GM23338 (cell line): Measurements from ENCODE around the gene ERVK3-1. TPM values are rescaled to one million over a fixed set of nuclear protein-coding genes. Genes with fewer than 3 reads are reported as not detected.

Experiments
- ATAC-seq: fragments of 200-7000 bp; cut with Tn5 transposase; 3 replicates; pipeline ENCODE4 v1.9.1; 2020
- DNase-seq: peaks from one replicate; pipeline ENCODE4 v3.0.0-alpha.2; 2015; ENCODE audit warnings: low spot score
- H2AFZ ChIP-seq: fragments of 200-600 bp; sonication (generic); 2 replicates; pipeline ENCODE4 v1.8.0; 2016; ENCODE audit warnings: antibody characterized with exemption, mild to moderate bottlenecking, moderate library complexity
- H3F3A ChIP-seq: fragments of 200-600 bp; sonication (generic); replicated peaks from 2 replicates; pipeline ENCODE4 v1.8.0; 2017; ENCODE audit warnings: antibody characterized with exemption, mixed run types, low read depth
- H3K27ac ChIP-seq: fragments of 200-600 bp; sonication (generic); 2 replicates; pipeline ENCODE4 v1.6.1; 2016; ENCODE audit warnings: low read depth
- H3K27me3 ChIP-seq: fragments of 200-600 bp; sonication (generic); 2 replicates; pipeline ENCODE4 v1.8.0; 2016; ENCODE audit warnings: mild to moderate bottlenecking, mixed run types, moderate library complexity; ENCODE audit not compliant: insufficient read depth
- H3K36me3 ChIP-seq: fragments of 200-600 bp; sonication (generic); 2 replicates; pipeline ENCODE4 v1.8.0; 2016; ENCODE audit warnings: mild to moderate bottlenecking; ENCODE audit not compliant: insufficient read depth
- H3K4me1 ChIP-seq: fragments of 200-600 bp; sonication (generic); 2 replicates; pipeline ENCODE4 v1.8.0; 2016; ENCODE audit warnings: mild to moderate bottlenecking, moderate library complexity; ENCODE audit not compliant: insufficient read depth
- H3K4me2 ChIP-seq: fragments of 200-600 bp; sonication (generic); 2 replicates; pipeline ENCODE4 v1.7.1; 2017; ENCODE audit warnings: mixed run types
- H3K4me3 ChIP-seq: fragments of 200-600 bp; sonication (generic); 2 replicates; pipeline ENCODE4 v1.6.1; 2016; ENCODE audit warnings: mixed run types
- H3K79me2 ChIP-seq: fragments of 200-600 bp; sonication (generic); replicated peaks from 2 replicates; pipeline ENCODE4 v1.8.0; 2017; ENCODE audit warnings: mild to moderate bottlenecking; ENCODE audit not compliant: insufficient read depth
- H3K9me2 ChIP-seq: fragments of 200-600 bp; sonication (generic); 2 replicates; pipeline ENCODE4 v1.8.0; 2017; ENCODE audit not compliant: insufficient read depth
- H4K20me1 ChIP-seq: fragments of 200-600 bp; sonication (generic); replicated peaks from 2 replicates; pipeline ENCODE4 v1.8.0; 2017; ENCODE audit warnings: mild to moderate bottlenecking; ENCODE audit not compliant: insufficient read depth
- H3K27ac Mint-ChIP-seq: 2 replicates; pipeline ENCODE4 v1.8.0; 2020; ENCODE audit warnings: inconsistent platforms, mild to moderate bottlenecking, moderate library complexity, mixed read lengths
- H3K27me3 Mint-ChIP-seq: 3 replicates; pipeline ENCODE4 v1.8.0; 2022; ENCODE audit warnings: low read depth, mild to moderate bottlenecking, moderate library complexity, mixed read lengths, inconsistent platforms; ENCODE audit not compliant: insufficient read depth, poor library complexity
- H3K36me3 Mint-ChIP-seq: 3 replicates; pipeline ENCODE4 v1.8.0; 2021; ENCODE audit warnings: low read depth, mild to moderate bottlenecking, inconsistent platforms, moderate library complexity, mixed read lengths
- H3K4me1 Mint-ChIP-seq: 3 replicates; pipeline ENCODE4 v1.8.0; 2020; ENCODE audit warnings: mild to moderate bottlenecking, inconsistent platforms, mixed read lengths
- H3K4me3 Mint-ChIP-seq: 3 replicates; pipeline ENCODE4 v1.8.0; 2021; ENCODE audit warnings: moderate library complexity, mild to moderate bottlenecking, inconsistent platforms, mixed read lengths
- H3K9me3 Mint-ChIP-seq: 3 replicates; pipeline ENCODE4 v1.8.0; 2020; ENCODE audit warnings: moderate library complexity, mild to moderate bottlenecking, inconsistent platforms, mixed read lengths
- ETS1 ChIP-seq: IDR thresholded peaks from 2 replicates; pipeline ENCODE4 v1.6.1; 2016; ENCODE audit warnings: antibody characterized with exemption
- EZH2 ChIP-seq: fragments of 200-600 bp; sonication (generic); IDR thresholded peaks from one replicate; pipeline ENCODE4 v1.8.0; 2017; ENCODE audit warnings: antibody characterized with exemption, mild to moderate bottlenecking, low read depth; ENCODE audit not compliant: unreplicated experiment
- JUNB ChIP-seq: IDR thresholded peaks from one replicate; pipeline ENCODE4 v1.6.1; 2016; ENCODE audit warnings: antibody characterized with exemption; ENCODE audit not compliant: unreplicated experiment
- STAT1 ChIP-seq: IDR thresholded peaks from one replicate; pipeline ENCODE4 v1.6.1; 2016; ENCODE audit warnings: antibody characterized with exemption; ENCODE audit not compliant: unreplicated experiment
- ZNF114 ChIP-seq: fragments of 250-450 bp; sonication (Bioruptor Pico); IDR thresholded peaks from 2 replicates; pipeline ENCODE4 v1.5.0; 2020; ENCODE audit warnings: mild to moderate bottlenecking, moderate library complexity
- ZNF331 ChIP-seq: fragments of 250-450 bp; sonication (Bioruptor Pico); IDR thresholded peaks from 2 replicates; pipeline ENCODE4 v1.5.0; 2020; ENCODE audit warnings: low read depth, mild to moderate bottlenecking, moderate library complexity
- polyA plus RNA-seq: library from polyadenylated mRNA; unstranded; fragments of >200 nt; fragmentation: Nextera tagmentation; extraction: Ambion mirVana; gene quantifications from 2 replicates; pipeline ENCODE4 v1.2.1, GENCODE V29; 2016
- total RNA-seq: library from RNA; depleted of rRNA; stranded (reverse); fragments of >200 nt; shearing (Covaris generic); gene quantifications from 2 replicates; pipeline ENCODE4 v1.2.3, GENCODE V29; 2014
- TF ChIP-seq, protein P1 (sequence below): fragments of 250-450 bp; sonication (Bioruptor Pico); IDR thresholded peaks from 2 replicates; pipeline ENCODE4 v1.5.0; 2020; ENCODE audit warnings: mild to moderate bottlenecking, moderate library complexity
- TF ChIP-seq, protein P2 (sequence below): IDR thresholded peaks from one replicate; pipeline ENCODE4 v1.6.1; 2018; ENCODE audit warnings: antibody characterized with exemption; ENCODE audit not compliant: unreplicated experiment

Gene ERVK3-1
- total and polyA plus RNA-seq, 2 experiments from 2014 or later = 34.4 to 66.2 TPM

GRCh38 chr19:58332697-58333096 is 27.5 kb downstream of the ERVK3-1 start:
- no peak overlapping the region for H3K4me3 ChIP-seq
- H3K27me3 ChIP-seq = no peaks in the 10 kb centered on the region
- no peak overlapping the region for H3K27ac ChIP-seq
- H3K36me3 ChIP-seq = no peaks in the 10 kb centered on the region
- H3K27ac Mint-ChIP-seq = no peak overlapping the region
- DNase-seq (no peak), ATAC-seq (no peak)
- H3K36me3 Mint-ChIP-seq = peaks cover 8% of the 10 kb centered on the region
- H3K4me2 ChIP-seq = no peak overlapping the region
- peaks cover 7% of the 10 kb centered on the region; the same call in 1 of the 2 replicates for H4K20me1 ChIP-seq
- H3K27me3 Mint-ChIP-seq = no peaks in the 10 kb centered on the region
- H3K4me1 ChIP-seq = peaks cover 3% of the 10 kb centered on the region; the same call in 1 of the 2 replicates
- H3K9me2 ChIP-seq = no peaks in the 10 kb centered on the region
- TF ChIP-seq ZNF331 (CRISPR knock-in tag) = no peak
- no peak for TF ChIP-seq ETS1
- no peak for TF ChIP-seq STAT1
- H2AFZ ChIP-seq = no peak overlapping the region
- no peaks in the 10 kb centered on the region; the same call in 2 of the 3 replicates for H3K9me3 Mint-ChIP-seq
- 0 out of 2 replicates have a peak, but pooled peaks cover 9% of the 10 kb centered on the region for H3F3A ChIP-seq
- no peak overlapping the region; the same call in 2 of the 3 replicates for H3K4me3 Mint-ChIP-seq
- peaks cover 2% of the 10 kb centered on the region; the same call in 1 of the 3 replicates for H3K4me1 Mint-ChIP-seq
- H3K79me2 ChIP-seq = no peaks in the 10 kb centered on the region

- Histone ChIP-seq H3K36me3 (no peaks in the 10 kb centered on the region), H3K27ac (no peak overlapping the region)
- no peaks in the 10 kb centered on the region for H3K27me3 Mint-ChIP-seq
- TF ChIP-seq JUNB (no peak), ZNF331 (CRISPR knock-in tag) (no peak), STAT1 (no peak), ETS1 (no peak), EZH2 (no peak), ZNF114 (no peak)
- TF ChIP-seq, protein P1, sequence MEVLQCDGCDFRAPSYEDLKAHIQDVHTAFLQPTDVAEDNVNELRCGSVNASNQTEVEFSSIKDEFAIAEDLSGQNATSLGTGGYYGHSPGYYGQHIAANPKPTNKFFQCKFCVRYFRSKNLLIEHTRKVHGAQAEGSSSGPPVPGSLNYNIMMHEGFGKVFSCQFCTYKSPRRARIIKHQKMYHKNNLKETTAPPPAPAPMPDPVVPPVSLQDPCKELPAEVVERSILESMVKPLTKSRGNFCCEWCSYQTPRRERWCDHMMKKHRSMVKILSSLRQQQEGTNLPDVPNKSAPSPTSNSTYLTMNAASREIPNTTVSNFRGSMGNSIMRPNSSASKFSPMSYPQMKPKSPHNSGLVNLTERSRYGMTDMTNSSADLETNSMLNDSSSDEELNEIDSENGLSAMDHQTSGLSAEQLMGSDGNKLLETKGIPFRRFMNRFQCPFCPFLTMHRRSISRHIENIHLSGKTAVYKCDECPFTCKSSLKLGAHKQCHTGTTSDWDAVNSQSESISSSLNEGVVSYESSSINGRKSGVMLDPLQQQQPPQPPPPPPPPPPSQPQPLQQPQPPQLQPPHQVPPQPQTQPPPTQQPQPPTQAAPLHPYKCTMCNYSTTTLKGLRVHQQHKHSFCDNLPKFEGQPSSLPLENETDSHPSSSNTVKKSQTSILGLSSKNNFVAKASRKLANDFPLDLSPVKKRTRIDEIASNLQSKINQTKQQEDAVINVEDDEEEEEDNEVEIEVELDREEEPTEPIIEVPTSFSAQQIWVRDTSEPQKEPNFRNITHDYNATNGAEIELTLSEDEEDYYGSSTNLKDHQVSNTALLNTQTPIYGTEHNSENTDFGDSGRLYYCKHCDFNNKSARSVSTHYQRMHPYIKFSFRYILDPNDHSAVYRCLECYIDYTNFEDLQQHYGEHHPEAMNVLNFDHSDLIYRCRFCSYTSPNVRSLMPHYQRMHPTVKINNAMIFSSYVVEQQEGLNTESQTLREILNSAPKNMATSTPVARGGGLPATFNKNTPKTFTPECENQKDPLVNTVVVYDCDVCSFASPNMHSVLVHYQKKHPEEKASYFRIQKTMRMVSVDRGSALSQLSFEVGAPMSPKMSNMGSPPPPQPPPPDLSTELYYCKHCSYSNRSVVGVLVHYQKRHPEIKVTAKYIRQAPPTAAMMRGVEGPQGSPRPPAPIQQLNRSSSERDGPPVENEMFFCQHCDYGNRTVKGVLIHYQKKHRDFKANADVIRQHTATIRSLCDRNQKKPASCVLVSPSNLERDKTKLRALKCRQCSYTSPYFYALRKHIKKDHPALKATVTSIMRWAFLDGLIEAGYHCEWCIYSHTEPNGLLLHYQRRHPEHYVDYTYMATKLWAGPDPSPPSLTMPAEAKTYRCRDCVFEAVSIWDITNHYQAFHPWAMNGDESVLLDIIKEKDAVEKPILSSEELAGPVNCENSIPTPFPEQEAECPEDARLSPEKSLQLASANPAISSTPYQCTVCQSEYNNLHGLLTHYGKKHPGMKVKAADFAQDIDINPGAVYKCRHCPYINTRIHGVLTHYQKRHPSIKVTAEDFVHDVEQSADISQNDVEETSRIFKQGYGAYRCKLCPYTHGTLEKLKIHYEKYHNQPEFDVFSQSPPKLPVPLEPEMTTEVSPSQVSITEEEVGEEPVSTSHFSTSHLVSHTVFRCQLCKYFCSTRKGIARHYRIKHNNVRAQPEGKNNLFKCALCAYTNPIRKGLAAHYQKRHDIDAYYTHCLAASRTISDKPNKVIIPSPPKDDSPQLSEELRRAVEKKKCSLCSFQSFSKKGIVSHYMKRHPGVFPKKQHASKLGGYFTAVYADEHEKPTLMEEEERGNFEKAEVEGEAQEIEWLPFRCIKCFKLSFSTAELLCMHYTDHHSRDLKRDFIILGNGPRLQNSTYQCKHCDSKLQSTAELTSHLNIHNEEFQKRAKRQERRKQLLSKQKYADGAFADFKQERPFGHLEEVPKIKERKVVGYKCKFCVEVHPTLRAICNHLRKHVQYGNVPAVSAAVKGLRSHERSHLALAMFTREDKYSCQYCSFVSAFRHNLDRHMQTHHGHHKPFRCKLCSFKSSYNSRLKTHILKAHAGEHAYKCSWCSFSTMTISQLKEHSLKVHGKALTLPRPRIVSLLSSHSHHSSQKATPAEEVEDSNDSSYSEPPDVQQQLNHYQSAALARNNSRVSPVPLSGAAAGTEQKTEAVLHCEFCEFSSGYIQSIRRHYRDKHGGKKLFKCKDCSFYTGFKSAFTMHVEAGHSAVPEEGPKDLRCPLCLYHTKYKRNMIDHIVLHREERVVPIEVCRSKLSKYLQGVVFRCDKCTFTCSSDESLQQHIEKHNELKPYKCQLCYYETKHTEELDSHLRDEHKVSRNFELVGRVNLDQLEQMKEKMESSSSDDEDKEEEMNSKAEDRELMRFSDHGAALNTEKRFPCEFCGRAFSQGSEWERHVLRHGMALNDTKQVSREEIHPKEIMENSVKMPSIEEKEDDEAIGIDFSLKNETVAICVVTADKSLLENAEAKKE = no peak
- TF ChIP-seq, protein P2, sequence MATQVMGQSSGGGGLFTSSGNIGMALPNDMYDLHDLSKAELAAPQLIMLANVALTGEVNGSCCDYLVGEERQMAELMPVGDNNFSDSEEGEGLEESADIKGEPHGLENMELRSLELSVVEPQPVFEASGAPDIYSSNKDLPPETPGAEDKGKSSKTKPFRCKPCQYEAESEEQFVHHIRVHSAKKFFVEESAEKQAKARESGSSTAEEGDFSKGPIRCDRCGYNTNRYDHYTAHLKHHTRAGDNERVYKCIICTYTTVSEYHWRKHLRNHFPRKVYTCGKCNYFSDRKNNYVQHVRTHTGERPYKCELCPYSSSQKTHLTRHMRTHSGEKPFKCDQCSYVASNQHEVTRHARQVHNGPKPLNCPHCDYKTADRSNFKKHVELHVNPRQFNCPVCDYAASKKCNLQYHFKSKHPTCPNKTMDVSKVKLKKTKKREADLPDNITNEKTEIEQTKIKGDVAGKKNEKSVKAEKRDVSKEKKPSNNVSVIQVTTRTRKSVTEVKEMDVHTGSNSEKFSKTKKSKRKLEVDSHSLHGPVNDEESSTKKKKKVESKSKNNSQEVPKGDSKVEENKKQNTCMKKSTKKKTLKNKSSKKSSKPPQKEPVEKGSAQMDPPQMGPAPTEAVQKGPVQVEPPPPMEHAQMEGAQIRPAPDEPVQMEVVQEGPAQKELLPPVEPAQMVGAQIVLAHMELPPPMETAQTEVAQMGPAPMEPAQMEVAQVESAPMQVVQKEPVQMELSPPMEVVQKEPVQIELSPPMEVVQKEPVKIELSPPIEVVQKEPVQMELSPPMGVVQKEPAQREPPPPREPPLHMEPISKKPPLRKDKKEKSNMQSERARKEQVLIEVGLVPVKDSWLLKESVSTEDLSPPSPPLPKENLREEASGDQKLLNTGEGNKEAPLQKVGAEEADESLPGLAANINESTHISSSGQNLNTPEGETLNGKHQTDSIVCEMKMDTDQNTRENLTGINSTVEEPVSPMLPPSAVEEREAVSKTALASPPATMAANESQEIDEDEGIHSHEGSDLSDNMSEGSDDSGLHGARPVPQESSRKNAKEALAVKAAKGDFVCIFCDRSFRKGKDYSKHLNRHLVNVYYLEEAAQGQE = no peak
These were observed 29.6 kb downstream of the ERVK3-1 start for GRCh38 chr19:58334691-58335249.

More at GRCh38 chr19:58334691-58335249, 29.6 kb downstream of the ERVK3-1 start:
- no peak for DNase-seq
- Mint-ChIP-seq H3K36me3 (peaks cover 24% of the 10 kb centered on the region), H3K4me1 (no peaks in the 10 kb centered on the region; the same call in 2 of the 3 replicates), H3K4me3 (no peak overlapping the region), H3K9me3 (peaks cover 3% of the 10 kb centered on the region; the same call in 2 of the 3 replicates), H3K27ac (no peak overlapping the region)
- no peak overlapping the region for H3K4me2 ChIP-seq
- no peak overlapping the region for H3K4me3 ChIP-seq
- H2AFZ ChIP-seq = no peak overlapping the region
- H3K4me1 ChIP-seq = no peaks in the 10 kb centered on the region
- H3K27me3 ChIP-seq = no peaks in the 10 kb centered on the region
- no peaks in the 10 kb centered on the region for H3K9me2 ChIP-seq
- H3K79me2 ChIP-seq = no peaks in the 10 kb centered on the region
- peaks cover 4% of the 10 kb centered on the region; the same call in 1 of the 2 replicates for H4K20me1 ChIP-seq
- ATAC-seq = no peak
- no peaks in the 10 kb centered on the region for H3F3A ChIP-seq
